HepG2 (cell line): ENCODE data around the gene ASCC2. TPM values are rescaled to one million over a fixed set of nuclear protein-coding genes. Genes with fewer than 3 reads are reported as not detected.

Source experiments
- HDAC6 ChIP-seq: fragments of 200-600 bp; sonication (generic); IDR thresholded peaks from 2 replicates; pipeline ENCODE4 v1.7.0; 2017; ENCODE audit warnings: mild to moderate bottlenecking, antibody characterized with exemption, low read length, low read depth
- HOMEZ ChIP-seq: IDR thresholded peaks from 2 replicates; pipeline ENCODE4 v1.6.1; 2016; ENCODE audit warnings: low read depth
- MAFG ChIP-seq: sonication (generic); formaldehyde crosslinking; IDR thresholded peaks from 2 replicates; pipeline ENCODE4 v1.5.1; 2020; ENCODE audit warnings: mild to moderate bottlenecking, missing genetic modification reagents
- MED8 ChIP-seq: sonication (generic); formaldehyde crosslinking; IDR thresholded peaks from 2 replicates; pipeline ENCODE4 v1.8.1; 2023; ENCODE audit warnings: mild to moderate bottlenecking, missing genetic modification reagents; ENCODE audit not compliant: insufficient replicate concordance
- PHF20 ChIP-seq: sonication (generic); formaldehyde crosslinking; IDR thresholded peaks from 2 replicates; pipeline ENCODE4 v1.5.0; 2020; ENCODE audit warnings: mild to moderate bottlenecking, missing genetic modification reagents
- POGZ ChIP-seq: sonication (generic); formaldehyde crosslinking; IDR thresholded peaks from 2 replicates; pipeline ENCODE4 v1.4.0; 2020; ENCODE audit warnings: mild to moderate bottlenecking, missing genetic modification reagents
- PRDM4 ChIP-seq: sonication (generic); formaldehyde crosslinking; IDR thresholded peaks from 2 replicates; pipeline ENCODE4 v1.9.0; 2021; ENCODE audit warnings: missing genetic modification reagents, borderline replicate concordance
- RBFOX2 ChIP-seq: fragments of 200-400 bp; formaldehyde crosslinking; IDR thresholded peaks from 2 replicates; pipeline ENCODE4 v1.6.1; 2017; ENCODE audit warnings: low read depth, mild to moderate bottlenecking, low read length
- RFXANK ChIP-seq: IDR thresholded peaks from 2 replicates; pipeline ENCODE4 v1.6.1; 2016
- SRSF4 ChIP-seq: fragments of 200-400 bp; formaldehyde crosslinking; IDR thresholded peaks from one replicate; pipeline ENCODE4 v1.6.1; 2018; ENCODE audit warnings: mild to moderate bottlenecking, low read depth, low read length, moderate library complexity; ENCODE audit not compliant: poor library complexity, severe bottlenecking
- ZBTB43 ChIP-seq: sonication (generic); formaldehyde crosslinking; conservative IDR thresholded peaks from 2 replicates; pipeline ENCODE4 v1.4.0; 2020; ENCODE audit warnings: missing genetic modification reagents
- ZBTB7B ChIP-seq: sonication (generic); formaldehyde crosslinking; IDR thresholded peaks from 2 replicates; pipeline ENCODE4 v1.4.0; 2020; ENCODE audit warnings: missing genetic modification reagents
- ZFP37 ChIP-seq: sonication (generic); formaldehyde crosslinking; IDR thresholded peaks from 2 replicates; pipeline ENCODE4 v1.4.0; 2020; ENCODE audit warnings: missing genetic modification reagents, borderline replicate concordance
- ZNF17 ChIP-seq: sonication (generic); formaldehyde crosslinking; IDR thresholded peaks from 2 replicates; pipeline ENCODE4 v1.5.0; 2020; ENCODE audit warnings: mild to moderate bottlenecking, missing genetic modification reagents
- ZNF362 ChIP-seq: sonication (generic); formaldehyde crosslinking; IDR thresholded peaks from 2 replicates; pipeline ENCODE4 v1.4.0; 2020; ENCODE audit warnings: missing genetic modification reagents, mild to moderate bottlenecking, borderline replicate concordance
- ZNF441 ChIP-seq: sonication (generic); formaldehyde crosslinking; IDR thresholded peaks from 2 replicates; pipeline ENCODE4 v1.7.0; 2021; ENCODE audit warnings: missing genetic modification reagents, borderline replicate concordance
- ZNF460 ChIP-seq: sonication (generic); formaldehyde crosslinking; IDR thresholded peaks from 2 replicates; pipeline ENCODE4 v1.5.1; 2020; ENCODE audit warnings: missing genetic modification reagents, mild to moderate bottlenecking, borderline replicate concordance
- ZNF543 ChIP-seq: sonication (generic); formaldehyde crosslinking; IDR thresholded peaks from 2 replicates; pipeline ENCODE4 v1.4.0; 2020; ENCODE audit warnings: mild to moderate bottlenecking, missing genetic modification reagents
- ZNF775 ChIP-seq: sonication (generic); formaldehyde crosslinking; IDR thresholded peaks from 2 replicates; pipeline ENCODE4 v1.4.0; 2020; ENCODE audit warnings: missing genetic modification reagents, mild to moderate bottlenecking, moderate library complexity, borderline replicate concordance
- ZNF781 ChIP-seq: sonication (generic); formaldehyde crosslinking; IDR thresholded peaks from 2 replicates; pipeline ENCODE4 v1.5.1; 2020; ENCODE audit warnings: borderline replicate concordance, mild to moderate bottlenecking, missing genetic modification reagents; ENCODE audit errors: not compliant biosample characterization
- ZSCAN20 ChIP-seq: sonication (generic); formaldehyde crosslinking; IDR thresholded peaks from 2 replicates; pipeline ENCODE4 v1.4.0; 2020; ENCODE audit warnings: missing genetic modification reagents, mild to moderate bottlenecking, borderline replicate concordance
- ZUFSP ChIP-seq: sonication (generic); formaldehyde crosslinking; IDR thresholded peaks from 2 replicates; pipeline ENCODE4 v1.9.0; 2021; ENCODE audit warnings: missing genetic modification reagents, mild to moderate bottlenecking, borderline replicate concordance
- polyA plus RNA-seq, 8 experiments: library from polyadenylated mRNA; depleted of rRNA in 3 of 8; stranded (reverse) in 7 of 8; unstranded in 1 of 8; fragments of >200 nt; fragmentation: Illumina TruSeq in 4 of 8; extraction: Trizol in 4 of 8; gene quantifications; 2 replicates each; pipeline versions ENCODE4 v1.2.1 to v1.2.3, GENCODE V29; 2011 to 2016; ENCODE audit warnings: low read depth in 4 of 8, missing spikeins in 1 of 8, mixed read lengths in 1 of 8; ENCODE audit not compliant: insufficient read depth in 1 of 8
- total RNA-seq, 5 experiments: library from RNA; depleted of rRNA; stranded (reverse); fragments of >200 nt; fragmentation: Illumina TruSeq; extraction: Trizol; gene quantifications; 2 replicates each; pipeline ENCODE4 v1.2.3, GENCODE V29; 2016; ENCODE audit warnings: low read depth in 1 of 5

The ASCC2 gene
- total and polyA plus RNA-seq, 2 of the 13 experiments (the other 11 are each of a cell fraction or from before 2014, with no cell fraction given), result 26.2 to 26.3 TPM

GRCh38 chr22:29769723-29770321, 68.3 kb downstream of the ASCC2 start (continued):
- TF ChIP-seq ZUFSP, result no peak
- no peak for TF ChIP-seq SRSF4
- TF ChIP-seq PHF20 (CRISPR knock-in tag), result no peak
- no peak for TF ChIP-seq RFXANK (CRISPR knock-in tag)
- no peak for TF ChIP-seq ZNF17 (CRISPR knock-in tag)
- TF ChIP-seq HDAC6, result no peak
- TF ChIP-seq ZNF441 (CRISPR knock-in tag), result no peak
- TF ChIP-seq HOMEZ (CRISPR knock-in tag), result peak; percentile 57; the same call in 1 of the 2 replicates
- TF ChIP-seq MED8, result no peak
- no peak for TF ChIP-seq ZBTB7B (CRISPR knock-in tag)
- no peak for TF ChIP-seq ZBTB43 (CRISPR knock-in tag)
- no peak for TF ChIP-seq PRDM4 (CRISPR knock-in tag)
- no peak for TF ChIP-seq ZNF781
- TF ChIP-seq MAFG (CRISPR knock-in tag), result no peak
- TF ChIP-seq ZSCAN20 (CRISPR knock-in tag), result no peak
- peak; percentile 17; the same call in 1 of the 2 replicates for TF ChIP-seq RBFOX2
- TF ChIP-seq ZNF460 (CRISPR knock-in tag), result no peak
- no peak for TF ChIP-seq ZNF362 (CRISPR knock-in tag)
- TF ChIP-seq ZNF543 (CRISPR knock-in tag), result no peak; the same call in 1 of the 2 replicates
- TF ChIP-seq ZNF775 (CRISPR knock-in tag), result no peak
- TF ChIP-seq ZFP37, result no peak
- no peak for TF ChIP-seq POGZ (CRISPR knock-in tag)
